Neural cell (in vitro differentiated cells): ENCODE data around the gene PRRX2. TPM values are rescaled to one million over a fixed set of nuclear protein-coding genes. Genes with fewer than 3 reads are reported as not detected.

Experiments
- H2AFZ ChIP-seq: fragments of 200-600, 300-800 bp; sonication (generic), shearing (Covaris generic); 2 replicates; pipeline ENCODE4 v1.6.0; 2014; ENCODE audit warnings: low read depth, mild to moderate bottlenecking, antibody characterized with exemption, low read length, moderate library complexity
- H3F3A ChIP-seq: fragments of 200-600 bp; shearing (Covaris generic); 2 replicates; pipeline ENCODE4 v1.6.1; 2016; ENCODE audit warnings: mild to moderate bottlenecking, moderate library complexity, mixed read lengths, antibody characterized with exemption, low read length; ENCODE audit not compliant: insufficient read depth, poor library complexity, severe bottlenecking
- H3K27ac ChIP-seq: fragments of 200-600, 300-800 bp; sonication (generic), shearing (Covaris generic); 2 replicates; pipeline ENCODE4 v1.5.1; 2014; ENCODE audit warnings: mild to moderate bottlenecking, low read length, moderate library complexity
- H3K27me3 ChIP-seq: fragments of 300-800, 200-600 bp; sonication (generic), shearing (Covaris generic); 2 replicates; pipeline ENCODE4 v1.6.0; 2014; ENCODE audit warnings: mild to moderate bottlenecking, low read depth, low read length, moderate library complexity; ENCODE audit not compliant: insufficient read depth
- H3K36me3 ChIP-seq: fragments of 300-800, 200-600 bp; sonication (generic), shearing (Covaris generic); 2 replicates; pipeline ENCODE4 v1.5.1; 2014; ENCODE audit warnings: mild to moderate bottlenecking, antibody characterized with exemption, low read length, moderate library complexity; ENCODE audit not compliant: insufficient read depth
- H3K4me2 ChIP-seq: fragments of 300-800, 200-600 bp; sonication (generic), shearing (Covaris generic); 2 replicates; pipeline ENCODE4 v1.6.0; 2014; ENCODE audit warnings: mild to moderate bottlenecking, low read length
- H3K4me3 ChIP-seq: fragments of 300-800, 200-600 bp; sonication (generic), shearing (Covaris generic); 2 replicates; pipeline ENCODE4 v1.5.1; 2014; ENCODE audit warnings: mild to moderate bottlenecking, low read length, moderate library complexity
- H3K79me2 ChIP-seq: fragments of 200-600 bp; shearing (Covaris generic); replicated peaks from 2 replicates; pipeline ENCODE4 v1.6.0; 2014; ENCODE audit warnings: mild to moderate bottlenecking, low read length, moderate library complexity; ENCODE audit not compliant: insufficient read depth
- H3K9ac ChIP-seq: fragments of 300-800, 200-600 bp; sonication (generic), shearing (Covaris generic); 2 replicates; pipeline ENCODE4 v1.6.1; 2016; ENCODE audit warnings: mild to moderate bottlenecking, low read length, mixed read lengths
- H3K9me2 ChIP-seq: fragments of 200-600 bp; shearing (Covaris generic); 2 replicates; pipeline ENCODE4 v1.6.1; 2016; ENCODE audit warnings: mild to moderate bottlenecking, low read length, mixed read lengths; ENCODE audit not compliant: insufficient read depth
- H3K9me3 ChIP-seq: fragments of 200-600, 300-800 bp; sonication (generic), shearing (Covaris generic); 2 replicates; pipeline ENCODE4 v1.6.1; 2016; ENCODE audit warnings: mild to moderate bottlenecking, mixed run types, low read length, moderate library complexity, mixed read lengths
- H4K20me1 ChIP-seq: fragments of 200-600 bp; shearing (Covaris generic); 2 replicates; pipeline ENCODE4 v1.6.1; 2016; ENCODE audit warnings: mild to moderate bottlenecking, mixed run types; ENCODE audit not compliant: insufficient read depth
- EP300 ChIP-seq: fragments of 450-650 bp; conservative IDR thresholded peaks from 2 replicates; pipeline ENCODE4 v1.6.1; 2014; ENCODE audit warnings: antibody characterized with exemption, mild to moderate bottlenecking, moderate library complexity; ENCODE audit not compliant: poor library complexity, severe bottlenecking
- EZH2 ChIP-seq: fragments of 200-600, 300-800 bp; shearing (Covaris generic), sonication (generic); IDR thresholded peaks from 2 replicates; pipeline ENCODE4 v1.6.1; 2014; ENCODE audit warnings: antibody characterized with exemption, low read length, borderline replicate concordance, mild to moderate bottlenecking; ENCODE audit not compliant: insufficient read depth, poor library complexity, severe bottlenecking
- MXI1 ChIP-seq: fragments of 450-650 bp; conservative IDR thresholded peaks from 2 replicates; pipeline ENCODE4 v1.6.1; 2014; ENCODE audit warnings: antibody characterized with exemption, mild to moderate bottlenecking; ENCODE audit not compliant: poor library complexity, severe bottlenecking
- POLR2AphosphoS5 ChIP-seq: IDR thresholded peaks from 2 replicates; pipeline ENCODE4 v1.6.1; 2012
- RAD21 ChIP-seq: fragments of 450-650 bp; conservative IDR thresholded peaks from 2 replicates; pipeline ENCODE4 v1.6.1; 2014; ENCODE audit warnings: antibody characterized with exemption, mild to moderate bottlenecking, moderate library complexity
- REST ChIP-seq: IDR thresholded peaks from 2 replicates; pipeline ENCODE4 v1.6.1; 2012; ENCODE audit warnings: borderline replicate concordance
- SMC3 ChIP-seq: fragments of 450-650 bp; conservative IDR thresholded peaks from 2 replicates; pipeline ENCODE4 v1.6.1; 2014; ENCODE audit warnings: antibody characterized with exemption, mild to moderate bottlenecking, moderate library complexity; ENCODE audit not compliant: poor library complexity
- TAF1 ChIP-seq: IDR thresholded peaks from 2 replicates; pipeline ENCODE4 v1.6.1; 2012; ENCODE audit warnings: low read depth
- polyA plus RNA-seq: library from polyadenylated mRNA; depleted of rRNA; stranded (reverse); fragments of >200 nt; gene quantifications from 2 replicates; pipeline ENCODE4 v1.2.3, GENCODE V29; 2014
- TF ChIP-seq, protein P1 (sequence below): fragments of 450-650 bp; IDR thresholded peaks from 2 replicates; pipeline ENCODE4 v1.5.1; 2014; ENCODE audit warnings: antibody characterized with exemption, mild to moderate bottlenecking, moderate library complexity; ENCODE audit not compliant: poor library complexity, severe bottlenecking

PRRX2 gene
- polyA plus RNA-seq, 1 donor from 2014 or later: not detected

DNA sequence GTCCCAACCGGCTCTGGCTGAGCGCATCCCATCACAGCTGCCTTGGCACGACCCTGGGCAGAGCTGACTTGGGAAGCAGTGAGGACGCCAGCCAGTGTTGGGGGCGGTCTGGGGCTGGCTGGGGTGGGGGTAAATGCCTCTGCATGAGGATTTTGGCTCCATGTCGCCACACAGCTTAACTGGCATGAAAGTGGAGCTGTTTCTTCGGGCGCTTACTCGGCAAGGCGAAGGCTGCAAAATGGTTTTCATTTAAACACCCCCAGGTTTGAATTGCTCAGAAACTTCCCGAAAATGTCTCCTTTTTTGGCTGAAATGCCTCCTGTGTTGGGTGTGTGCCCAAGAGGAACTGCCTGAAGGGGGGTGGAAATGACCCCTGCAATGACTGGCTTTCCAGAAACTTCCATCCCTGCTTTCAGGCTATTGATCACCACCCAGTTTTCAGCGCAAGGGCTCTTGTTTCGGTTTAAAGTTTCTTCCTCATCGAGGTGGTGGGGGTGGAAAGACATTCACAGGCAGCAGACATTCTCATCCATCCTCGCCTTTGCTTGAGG is 49.1 kb downstream of the PRRX2 start:
- Histone ChIP-seq H2AFZ (no peak overlapping the region), H3K27ac (no peak overlapping the region), H3K4me3 (no peak overlapping the region)

DNA sequence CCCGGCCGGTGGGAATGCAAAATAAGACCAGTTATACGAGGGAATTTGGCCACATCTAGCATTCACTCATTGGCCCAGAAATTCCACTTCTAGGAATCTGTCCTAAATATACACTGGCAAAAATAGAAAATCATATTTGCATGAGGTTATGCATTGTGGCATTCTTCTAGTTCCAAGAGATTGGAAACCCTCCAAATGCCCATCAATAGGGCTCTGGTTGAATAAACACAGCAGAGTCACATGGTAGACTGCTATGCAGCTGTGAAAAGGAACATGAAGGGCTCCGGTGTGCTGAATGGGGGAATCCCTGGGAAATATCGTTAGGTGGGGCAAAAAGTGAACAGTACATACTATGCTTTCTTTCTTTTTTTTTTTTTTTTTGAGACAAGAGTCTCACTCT is 50.6 kb downstream of the PRRX2 start:
- H3K27ac ChIP-seq: no peak overlapping the region
- H3K9me3 ChIP-seq: no peaks in the 10 kb centered on the region
- no peaks in the 10 kb centered on the region for H3K27me3 ChIP-seq
- H3F3A ChIP-seq: no peaks in the 10 kb centered on the region
- H3K4me2 ChIP-seq: no peak overlapping the region
- no peaks in the 10 kb centered on the region for H3K9me2 ChIP-seq
- H3K79me2 ChIP-seq: no peaks in the 10 kb centered on the region
- H4K20me1 ChIP-seq: no peaks in the 10 kb centered on the region
- no peak overlapping the region for H2AFZ ChIP-seq
- H3K4me3 ChIP-seq: no peak overlapping the region
- no peak overlapping the region for H3K9ac ChIP-seq
- TF ChIP-seq REST: no peak
- no peak for TF ChIP-seq EZH2
- no peak for TF ChIP-seq MXI1
- no peak for TF ChIP-seq EP300
- TF ChIP-seq, protein P1, sequence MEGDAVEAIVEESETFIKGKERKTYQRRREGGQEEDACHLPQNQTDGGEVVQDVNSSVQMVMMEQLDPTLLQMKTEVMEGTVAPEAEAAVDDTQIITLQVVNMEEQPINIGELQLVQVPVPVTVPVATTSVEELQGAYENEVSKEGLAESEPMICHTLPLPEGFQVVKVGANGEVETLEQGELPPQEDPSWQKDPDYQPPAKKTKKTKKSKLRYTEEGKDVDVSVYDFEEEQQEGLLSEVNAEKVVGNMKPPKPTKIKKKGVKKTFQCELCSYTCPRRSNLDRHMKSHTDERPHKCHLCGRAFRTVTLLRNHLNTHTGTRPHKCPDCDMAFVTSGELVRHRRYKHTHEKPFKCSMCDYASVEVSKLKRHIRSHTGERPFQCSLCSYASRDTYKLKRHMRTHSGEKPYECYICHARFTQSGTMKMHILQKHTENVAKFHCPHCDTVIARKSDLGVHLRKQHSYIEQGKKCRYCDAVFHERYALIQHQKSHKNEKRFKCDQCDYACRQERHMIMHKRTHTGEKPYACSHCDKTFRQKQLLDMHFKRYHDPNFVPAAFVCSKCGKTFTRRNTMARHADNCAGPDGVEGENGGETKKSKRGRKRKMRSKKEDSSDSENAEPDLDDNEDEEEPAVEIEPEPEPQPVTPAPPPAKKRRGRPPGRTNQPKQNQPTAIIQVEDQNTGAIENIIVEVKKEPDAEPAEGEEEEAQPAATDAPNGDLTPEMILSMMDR: no peak
- no peak for TF ChIP-seq RAD21
- no peaks in the 10 kb centered on the region for H3K36me3 ChIP-seq

More for the DNA sequence above, 49.1 kb downstream of the PRRX2 start:
- Histone ChIP-seq H3K9me2 (no peaks in the 10 kb centered on the region), H3K4me2 (no peak overlapping the region), H3K79me2 (no peaks in the 10 kb centered on the region), H3K27me3 (no peaks in the 10 kb centered on the region), H4K20me1 (no peaks in the 10 kb centered on the region), H3K9me3 (no peaks in the 10 kb centered on the region), H3F3A (no peaks in the 10 kb centered on the region), H3K9ac (no peak overlapping the region), H3K36me3 (no peaks in the 10 kb centered on the region)
- TF ChIP-seq, protein P1: no peak
- TF ChIP-seq MXI1 (no peak), RAD21 (no peak), EZH2 (no peak), REST (no peak), EP300 (no peak), TAF1 (no peak), POLR2AphosphoS5 (no peak), SMC3 (no peak)
